Measurements from ENCODE around the gene CLCA4. TPM values are rescaled to one million over a fixed set of nuclear protein-coding genes. Genes with fewer than 3 reads are reported as not detected.

CLCA4 gene
- total RNA-seq, 3 donors from 2014 or later (not counting 1 experiment from before 2014, with no cell fraction given) = not detected

GRCh38 chr1:86505564-86505902 lies 41.3 kb upstream of the CLCA4 start:
- Histone ChIP-seq H3K27me3 (ENCODE audit: control insufficient read depth, insufficient read depth, low read length) (peaks cover 3% of the 10 kb centered on the region), H3K9me3 (ENCODE audit: control insufficient read depth, insufficient read depth, low read length) (no peaks in the 10 kb centered on the region), H3K4me1 (ENCODE audit: control insufficient read depth, insufficient read depth, low read length) (peaks cover 18% of the 10 kb centered on the region), H3K36me3 (ENCODE audit: control insufficient read depth, insufficient read depth, low read length) (no peaks in the 10 kb centered on the region), H3K27ac (ENCODE audit: low read length) (no peak overlapping the region), H3K4me3 (ENCODE audit: low read length) (no peak overlapping the region)
- Mint-ChIP-seq H3K4me1 (peaks cover 6 to 16% of the 10 kb centered on the region in 2 donors), H3K27ac (no peak overlapping the region), H3K27me3 (ENCODE audit: low read depth in 2 of 2) (peaks cover 12% of the 10 kb centered on the region in 2 donors), H3K4me3 (no peak overlapping the region), H3K36me3 (no peaks in the 10 kb centered on the region), H3K9me3 (no peaks in the 10 kb centered on the region)
- no peak for TF ChIP-seq CTCF (IDR thresholded peaks at IDR 0.05)
- ATAC-seq (no peak), DNase-seq (no peak)
- intact Hi-C loops (cut with micrococcal nuclease) = no loop called here
- 82% methylated on average over 4 of the region's 4 CpGs for WGBS (ENCODE audit: insufficient coverage)

GRCh38 chr1:86507935-86508582 lies 38.8 kb upstream of the CLCA4 start:
- Mint-ChIP-seq H3K27me3 (ENCODE audit: low read depth in 2 of 2) (peaks cover 12% of the 10 kb centered on the region in 2 donors), H3K4me1 (peaks cover 0 to 5% of the 10 kb centered on the region in 2 donors), H3K27ac (no peak overlapping the region), H3K9me3 (no peaks in the 10 kb centered on the region), H3K4me3 (no peak overlapping the region), H3K36me3 (no peaks in the 10 kb centered on the region)
- intact Hi-C loops (cut with micrococcal nuclease) = no loop called here
- DNase-seq = peak in 1 of 2 donors; percentile 48
- H3K4me1 ChIP-seq (ENCODE audit: control insufficient read depth, insufficient read depth, low read length) = peaks cover 9% of the 10 kb centered on the region
- peak in 2 of 3 donors; percentile 55 to 64 for ATAC-seq
- H3K27ac ChIP-seq (ENCODE audit: low read length) = no peak overlapping the region
- no peaks in the 10 kb centered on the region for H3K36me3 ChIP-seq (ENCODE audit: control insufficient read depth, insufficient read depth, low read length)
- peaks cover 3% of the 10 kb centered on the region for H3K27me3 ChIP-seq (ENCODE audit: control insufficient read depth, insufficient read depth, low read length)
- H3K9me3 ChIP-seq (ENCODE audit: control insufficient read depth, insufficient read depth, low read length) = no peaks in the 10 kb centered on the region
- WGBS (ENCODE audit: insufficient coverage) = 50% methylated on average over 13 of the region's 13 CpGs
- no peak overlapping the region for H3K4me3 ChIP-seq (ENCODE audit: low read length)
- peak; percentile 48 for TF ChIP-seq CTCF (IDR thresholded peaks at IDR 0.05)

GRCh38 chr1:86508583-86508969 lies 38.3 kb upstream of the CLCA4 start:
- H3K9me3 Mint-ChIP-seq = no peaks in the 10 kb centered on the region
- H3K9me3 ChIP-seq (ENCODE audit: control insufficient read depth, insufficient read depth, low read length) = no peaks in the 10 kb centered on the region
- peaks cover 3% of the 10 kb centered on the region for H3K27me3 ChIP-seq (ENCODE audit: control insufficient read depth, insufficient read depth, low read length)
- no peak overlapping the region for H3K27ac Mint-ChIP-seq
- DNase-seq (no peak), ATAC-seq (no peak)
- H3K4me1 ChIP-seq (ENCODE audit: control insufficient read depth, insufficient read depth, low read length) = peaks cover 4% of the 10 kb centered on the region
- peaks cover 12% of the 10 kb centered on the region in 2 donors for H3K27me3 Mint-ChIP-seq (ENCODE audit: low read depth in 2 of 2)
- WGBS (ENCODE audit: insufficient coverage) = 88% methylated on average over 1 of the region's 2 CpGs
- intact Hi-C loops (cut with micrococcal nuclease) = no loop called here
- H3K4me3 Mint-ChIP-seq = no peak overlapping the region
- no peak overlapping the region for H3K4me3 ChIP-seq (ENCODE audit: low read length)
- no peaks in the 10 kb centered on the region for H3K36me3 ChIP-seq (ENCODE audit: control insufficient read depth, insufficient read depth, low read length)
- no peak for TF ChIP-seq CTCF (IDR thresholded peaks at IDR 0.05)
- H3K4me1 Mint-ChIP-seq = peaks cover 0 to 2% of the 10 kb centered on the region in 2 donors
- H3K27ac ChIP-seq (ENCODE audit: low read length) = no peak overlapping the region
- H3K36me3 Mint-ChIP-seq = no peaks in the 10 kb centered on the region

- peak in 1 of 2 donors; percentile 17 for DNase-seq
- no peak for TF ChIP-seq CTCF (IDR thresholded peaks at IDR 0.05)
- Histone ChIP-seq H3K9me3 (ENCODE audit: control insufficient read depth, insufficient read depth, low read length) (no peaks in the 10 kb centered on the region), H3K4me3 (ENCODE audit: low read length) (no peak overlapping the region), H3K27me3 (ENCODE audit: control insufficient read depth, insufficient read depth, low read length) (no peaks in the 10 kb centered on the region), H3K4me1 (ENCODE audit: control insufficient read depth, insufficient read depth, low read length) (no peaks in the 10 kb centered on the region), H3K36me3 (ENCODE audit: control insufficient read depth, insufficient read depth, low read length) (no peaks in the 10 kb centered on the region), H3K27ac (ENCODE audit: low read length) (no peak overlapping the region)
- peaks cover 0 to 3% of the 10 kb centered on the region in 2 donors for H3K27me3 Mint-ChIP-seq (ENCODE audit: low read depth in 2 of 2)
- 36% methylated on average over 1 of the region's 2 CpGs for WGBS (ENCODE audit: insufficient coverage)
- ATAC-seq = peak in 1 of 3 donors; percentile 49
- no peak overlapping the region for H3K27ac Mint-ChIP-seq
- H3K9me3 Mint-ChIP-seq = no peaks in the 10 kb centered on the region
- no peak overlapping the region for H3K4me3 Mint-ChIP-seq
- no peaks in the 10 kb centered on the region for H3K36me3 Mint-ChIP-seq
- intact Hi-C loops (cut with micrococcal nuclease) = no loop called here
- no peaks in the 10 kb centered on the region for H3K4me1 Mint-ChIP-seq
These were observed 31.3 kb upstream of the CLCA4 start for GRCh38 chr1:86515597-86515996.
